Measurements from ENCODE around the gene VIPR2. TPM values are rescaled to one million over a fixed set of nuclear protein-coding genes. Genes with fewer than 3 reads are reported as not detected.

VIPR2 gene
- total RNA-seq, 1 donor from 2014 or later = 0.92 TPM

DNA sequence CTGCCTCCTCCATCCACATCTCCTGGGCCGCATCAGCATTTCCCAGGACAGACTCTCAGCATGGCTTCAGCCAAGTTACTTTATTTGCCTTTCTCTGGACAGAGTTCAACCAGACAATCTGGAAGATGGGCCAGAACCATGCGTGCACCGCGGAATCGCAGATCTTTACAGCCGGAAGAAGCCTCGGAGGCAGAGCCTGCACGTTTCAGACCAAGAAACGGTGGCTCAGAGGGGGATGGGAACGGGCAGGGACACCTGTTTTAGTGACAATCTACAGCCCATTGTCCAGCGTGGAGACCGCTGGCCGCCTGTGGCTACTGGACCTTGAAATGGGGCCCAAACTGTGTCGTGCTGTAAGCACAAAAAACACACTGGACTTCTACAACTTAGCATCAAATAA lies 3.5 kb downstream of the VIPR2 start:
- H3K4me3 Mint-ChIP-seq = peak overlapping the region; percentile 56
- peaks cover 10% of the 10 kb centered on the region for H4K20me1 ChIP-seq (ENCODE audit: low read depth)
- H3K27me3 ChIP-seq = peaks cover 44% of the 10 kb centered on the region
- H3K9me3 ChIP-seq (ENCODE audit: low read depth) = no peaks in the 10 kb centered on the region
- H3K9me3 Mint-ChIP-seq = peaks cover 18% of the 10 kb centered on the region
- no peak overlapping the region for H3K27ac ChIP-seq
- no peak overlapping the region for H3K4me3 ChIP-seq
- no peak overlapping the region for H3K9ac ChIP-seq
- DNase-seq (ENCODE audit: low spot score) = peak; percentile 41
- no peaks in the 10 kb centered on the region for H3K36me3 Mint-ChIP-seq
- H3F3A ChIP-seq (ENCODE audit: low read depth) = peaks cover 29% of the 10 kb centered on the region
- TF ChIP-seq, protein P1, sequence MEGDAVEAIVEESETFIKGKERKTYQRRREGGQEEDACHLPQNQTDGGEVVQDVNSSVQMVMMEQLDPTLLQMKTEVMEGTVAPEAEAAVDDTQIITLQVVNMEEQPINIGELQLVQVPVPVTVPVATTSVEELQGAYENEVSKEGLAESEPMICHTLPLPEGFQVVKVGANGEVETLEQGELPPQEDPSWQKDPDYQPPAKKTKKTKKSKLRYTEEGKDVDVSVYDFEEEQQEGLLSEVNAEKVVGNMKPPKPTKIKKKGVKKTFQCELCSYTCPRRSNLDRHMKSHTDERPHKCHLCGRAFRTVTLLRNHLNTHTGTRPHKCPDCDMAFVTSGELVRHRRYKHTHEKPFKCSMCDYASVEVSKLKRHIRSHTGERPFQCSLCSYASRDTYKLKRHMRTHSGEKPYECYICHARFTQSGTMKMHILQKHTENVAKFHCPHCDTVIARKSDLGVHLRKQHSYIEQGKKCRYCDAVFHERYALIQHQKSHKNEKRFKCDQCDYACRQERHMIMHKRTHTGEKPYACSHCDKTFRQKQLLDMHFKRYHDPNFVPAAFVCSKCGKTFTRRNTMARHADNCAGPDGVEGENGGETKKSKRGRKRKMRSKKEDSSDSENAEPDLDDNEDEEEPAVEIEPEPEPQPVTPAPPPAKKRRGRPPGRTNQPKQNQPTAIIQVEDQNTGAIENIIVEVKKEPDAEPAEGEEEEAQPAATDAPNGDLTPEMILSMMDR (IDR thresholded peaks at IDR 0.05) = no peak
- TF ChIP-seq EZH2 (IDR thresholded peaks at IDR 0.05) (no peak), EZH2phosphoT487 (IDR thresholded peaks at IDR 0.05) (no peak)
- peaks cover 34% of the 10 kb centered on the region for H3K27me3 Mint-ChIP-seq (ENCODE audit: insufficient read depth, low read depth)
- no peaks in the 10 kb centered on the region for H3K36me3 ChIP-seq
- peaks cover 41% of the 10 kb centered on the region for H3K4me1 Mint-ChIP-seq
- H3K4me2 ChIP-seq = peak overlapping the region; percentile 60
- no peaks in the 10 kb centered on the region for H3K79me2 ChIP-seq (ENCODE audit: low read depth)
- no peak overlapping the region for H2AFZ ChIP-seq (replicated peaks)
- H3K4me1 ChIP-seq = peaks cover 42% of the 10 kb centered on the region
- H3K27ac Mint-ChIP-seq = peak overlapping the region; percentile 53

- H3K36me3 ChIP-seq = no peaks in the 10 kb centered on the region
- H3K79me2 ChIP-seq (ENCODE audit: low read depth) = no peaks in the 10 kb centered on the region
- Mint-ChIP-seq H3K27me3 (ENCODE audit: insufficient read depth, low read depth) (peaks cover 34% of the 10 kb centered on the region), H3K4me1 (peaks cover 42% of the 10 kb centered on the region), H3K4me3 (no peak overlapping the region), H3K27ac (no peak overlapping the region), H3K9me3 (peaks cover 18% of the 10 kb centered on the region), H3K36me3 (no peaks in the 10 kb centered on the region)
- H3K4me3 ChIP-seq = no peak overlapping the region
- peaks cover 42% of the 10 kb centered on the region for H3K4me1 ChIP-seq
- no peak overlapping the region for H3K4me2 ChIP-seq
- peaks cover 10% of the 10 kb centered on the region for H4K20me1 ChIP-seq (ENCODE audit: low read depth)
- H3K27me3 ChIP-seq = peaks cover 36% of the 10 kb centered on the region
- no peak for DNase-seq (ENCODE audit: low spot score)
- H3F3A ChIP-seq (ENCODE audit: low read depth) = peaks cover 29% of the 10 kb centered on the region
- no peak overlapping the region for H2AFZ ChIP-seq (replicated peaks)
- H3K27ac ChIP-seq = no peak overlapping the region
- no peak for TF ChIP-seq EZH2phosphoT487 (IDR thresholded peaks at IDR 0.05)
- TF ChIP-seq, protein P1 (IDR thresholded peaks at IDR 0.05) = no peak
- no peaks in the 10 kb centered on the region for H3K9me3 ChIP-seq (ENCODE audit: low read depth)
- H3K9ac ChIP-seq = no peak overlapping the region
These were observed 4.3 kb downstream of the VIPR2 start for GRCh38 chr7:159140170-159140910.

- Mint-ChIP-seq H3K4me3 (no peak overlapping the region), H3K27me3 (ENCODE audit: insufficient read depth, low read depth) (peaks cover 30% of the 10 kb centered on the region), H3K36me3 (no peaks in the 10 kb centered on the region), H3K27ac (no peak overlapping the region), H3K9me3 (peaks cover 18% of the 10 kb centered on the region), H3K4me1 (peaks cover 42% of the 10 kb centered on the region)
- Histone ChIP-seq H3K36me3 (no peaks in the 10 kb centered on the region), H3K4me3 (no peak overlapping the region), H4K20me1 (ENCODE audit: low read depth) (peaks cover 10% of the 10 kb centered on the region), H3K27me3 (peaks cover 29% of the 10 kb centered on the region), H2AFZ (replicated peaks) (no peak overlapping the region), H3K4me2 (no peak overlapping the region), H3K9ac (no peak overlapping the region), H3K9me3 (ENCODE audit: low read depth) (no peaks in the 10 kb centered on the region), H3K27ac (no peak overlapping the region), H3F3A (ENCODE audit: low read depth) (peaks cover 29% of the 10 kb centered on the region), H3K4me1 (peaks cover 42% of the 10 kb centered on the region), H3K79me2 (ENCODE audit: low read depth) (no peaks in the 10 kb centered on the region)
- TF ChIP-seq EZH2phosphoT487 (IDR thresholded peaks at IDR 0.05) = no peak
- TF ChIP-seq, protein P1 (IDR thresholded peaks at IDR 0.05) = no peak
- no peak for TF ChIP-seq EZH2 (IDR thresholded peaks at IDR 0.05)
- DNase-seq (ENCODE audit: low spot score) = no peak
These were observed 5.0 kb downstream of the VIPR2 start for GRCh38 chr7:159139639-159140038.
